Measurements from ENCODE around the gene WDR48. TPM values are rescaled to one million over a fixed set of nuclear protein-coding genes. Genes with fewer than 3 reads are reported as not detected.

WDR48 gene
- 27.7 TPM for total RNA-seq
- 10 to 100 TPM; 29.3 to 39.4 (median 33.6) TPM for polyA plus RNA-seq (ENCODE audit: insufficient read depth in 1 of 8, insufficient read length in 8 of 8, low replicate concordance in 1 of 8)
- long read RNA-seq, donor 1, partial matches to known transcripts: 0 of 2 reads
- long read RNA-seq, donor 1, other reads (novel, unspliced or antisense): 0 of 2 reads
- long read RNA-seq, donor 2: 0 reads
- long read RNA-seq, donor 3, partial matches to known transcripts: 0 of 4 reads
- long read RNA-seq, donor 3, other reads (novel, unspliced or antisense): 0 of 4 reads
- long read RNA-seq, donor 4: 0 reads
- long read RNA-seq, donor 5, transcript WDR48-201 (19 exons, 3,707 nt): major isoform, 8 of 42 reads
- long read RNA-seq, donor 5, partial matches to known transcripts: 34 of 42 reads
- long read RNA-seq, donor 5, other reads (novel, unspliced or antisense): 0 of 42 reads
- long read RNA-seq, donor 6, transcript WDR48-201 (19 exons, 3,707 nt): major isoform, 7 of 7 reads
- long read RNA-seq, donor 6, partial matches to known transcripts: 0 of 7 reads
- long read RNA-seq, donor 6, other reads (novel, unspliced or antisense): 0 of 7 reads
- long read RNA-seq, donor 7, partial matches to known transcripts: 0 of 1 reads
- long read RNA-seq, donor 7, other reads (novel, unspliced or antisense): 0 of 1 reads
- long read RNA-seq, donor 8, partial matches to known transcripts: 0 of 2 reads
- long read RNA-seq, donor 8, other reads (novel, unspliced or antisense): 0 of 2 reads
- long read RNA-seq, donor 9, partial matches to known transcripts: 0 of 2 reads
- long read RNA-seq, donor 9, other reads (novel, unspliced or antisense): 0 of 2 reads
- long read RNA-seq, donor 10, partial matches to known transcripts: 0 of 4 reads
- long read RNA-seq, donor 10, other reads (novel, unspliced or antisense): 0 of 4 reads
- long read RNA-seq, donor 11, partial matches to known transcripts: 0 of 2 reads
- long read RNA-seq, donor 11, other reads (novel, unspliced or antisense): 0 of 2 reads

- peak within 1 kb of the TSS; percentile 87 for H3K27ac ChIP-seq (ENCODE audit: low read length)
- H3K4me1 ChIP-seq (ENCODE audit: control insufficient read depth, insufficient read depth, low read length): peaks cover 4% of the 10 kb centered on the region
- no peaks in the 10 kb centered on the region for H3K27me3 ChIP-seq (ENCODE audit: control insufficient read depth, insufficient read depth, low read length)
- H3K36me3 ChIP-seq (ENCODE audit: control insufficient read depth, insufficient read depth, low read length): no peaks in the 10 kb centered on the region
- H3K4me3 ChIP-seq (ENCODE audit: low read length): peak within 1 kb of the TSS; percentile 68
- H3K9me3 ChIP-seq (replicated peaks; ENCODE audit: control insufficient read depth, low read depth, low read length): no peaks in the 10 kb centered on the region
- under 1% methylated on average over 42 of the region's 68 CpGs for WGBS (ENCODE audit: insufficient coverage)
- DNase-seq: peak; percentile 98
These were observed at the start of gene WDR48, which contains the start of gene SCN11A for GRCh38 chr3:39051649-39052561. TSS of gene WDR48 (plus strand) at chr3:39052016. CDS start at chr3:39052026, 10 bp downstream. TSS of gene SCN11A (minus strand) at chr3:39051944. CDS start at chr3:38950362, 101,582 bp downstream.

- H3K4me3 ChIP-seq (ENCODE audit: low read length): no peak overlapping the region
- H3K27ac ChIP-seq (ENCODE audit: low read length): no peak overlapping the region
- H3K27me3 ChIP-seq (ENCODE audit: control insufficient read depth, insufficient read depth, low read length): no peaks in the 10 kb centered on the region
- no CpG with 5 or more reads among the region's 2 CpGs for WGBS (ENCODE audit: insufficient coverage)
- H3K36me3 ChIP-seq (ENCODE audit: control insufficient read depth, insufficient read depth, low read length): no peaks in the 10 kb centered on the region
- no peaks in the 10 kb centered on the region for H3K4me1 ChIP-seq (ENCODE audit: control insufficient read depth, insufficient read depth, low read length)
- DNase-seq: no peak
- no peaks in the 10 kb centered on the region for H3K9me3 ChIP-seq (replicated peaks; ENCODE audit: control insufficient read depth, low read depth, low read length)
These were observed 46.5 kb upstream of the WDR48 start for GRCh38 chr3:39005295-39005694.

GRCh38 chr3:39011191-39011736 lies 40.6 kb upstream of the WDR48 start:
- Histone ChIP-seq H3K27me3 (ENCODE audit: control insufficient read depth, insufficient read depth, low read length) (no peaks in the 10 kb centered on the region), H3K4me3 (ENCODE audit: low read length) (no peak overlapping the region), H3K4me1 (ENCODE audit: control insufficient read depth, insufficient read depth, low read length) (no peaks in the 10 kb centered on the region), H3K9me3 (replicated peaks; ENCODE audit: control insufficient read depth, low read depth, low read length) (no peaks in the 10 kb centered on the region), H3K27ac (ENCODE audit: low read length) (no peak overlapping the region), H3K36me3 (ENCODE audit: control insufficient read depth, insufficient read depth, low read length) (no peaks in the 10 kb centered on the region)
- WGBS (ENCODE audit: insufficient coverage): 29% methylated on average over 1 of the region's 2 CpGs
- DNase-seq: peak; percentile 5

GRCh38 chr3:39013289-39013688 lies 38.5 kb upstream of the WDR48 start:
- Histone ChIP-seq H3K4me1 (ENCODE audit: control insufficient read depth, insufficient read depth, low read length) (no peaks in the 10 kb centered on the region), H3K9me3 (replicated peaks; ENCODE audit: control insufficient read depth, low read depth, low read length) (no peaks in the 10 kb centered on the region), H3K27me3 (ENCODE audit: control insufficient read depth, insufficient read depth, low read length) (no peaks in the 10 kb centered on the region), H3K4me3 (ENCODE audit: low read length) (no peak overlapping the region), H3K36me3 (ENCODE audit: control insufficient read depth, insufficient read depth, low read length) (no peaks in the 10 kb centered on the region), H3K27ac (ENCODE audit: low read length) (no peak overlapping the region)
- 7% methylated on average over 2 of the region's 2 CpGs for WGBS (ENCODE audit: insufficient coverage)
- DNase-seq: peak; percentile 37

GRCh38 chr3:39013921-39014509 lies 37.8 kb upstream of the WDR48 start:
- Histone ChIP-seq H3K27ac (ENCODE audit: low read length) (no peak overlapping the region), H3K36me3 (ENCODE audit: control insufficient read depth, insufficient read depth, low read length) (no peaks in the 10 kb centered on the region), H3K27me3 (ENCODE audit: control insufficient read depth, insufficient read depth, low read length) (no peaks in the 10 kb centered on the region), H3K4me3 (ENCODE audit: low read length) (no peak overlapping the region), H3K9me3 (replicated peaks; ENCODE audit: control insufficient read depth, low read depth, low read length) (no peaks in the 10 kb centered on the region), H3K4me1 (ENCODE audit: control insufficient read depth, insufficient read depth, low read length) (no peaks in the 10 kb centered on the region)
- WGBS (ENCODE audit: insufficient coverage): 80% methylated on average over 1 of the region's 4 CpGs
- DNase-seq: no peak

- H3K9me3 ChIP-seq (replicated peaks; ENCODE audit: control insufficient read depth, low read depth, low read length): no peaks in the 10 kb centered on the region
- no peak for DNase-seq
- no CpG with 5 or more reads among the region's 3 CpGs for WGBS (ENCODE audit: insufficient coverage)
- H3K4me3 ChIP-seq (ENCODE audit: low read length): no peak overlapping the region
- H3K4me1 ChIP-seq (ENCODE audit: control insufficient read depth, insufficient read depth, low read length): no peaks in the 10 kb centered on the region
- H3K27ac ChIP-seq (ENCODE audit: low read length): no peak overlapping the region
- no peaks in the 10 kb centered on the region for H3K36me3 ChIP-seq (ENCODE audit: control insufficient read depth, insufficient read depth, low read length)
- no peaks in the 10 kb centered on the region for H3K27me3 ChIP-seq (ENCODE audit: control insufficient read depth, insufficient read depth, low read length)
These were observed 36.4 kb upstream of the WDR48 start for GRCh38 chr3:39015418-39015817.

GRCh38 chr3:39019299-39019698 lies 32.5 kb upstream of the WDR48 start:
- Histone ChIP-seq H3K27me3 (ENCODE audit: control insufficient read depth, insufficient read depth, low read length) (no peaks in the 10 kb centered on the region), H3K4me1 (ENCODE audit: control insufficient read depth, insufficient read depth, low read length) (no peaks in the 10 kb centered on the region), H3K36me3 (ENCODE audit: control insufficient read depth, insufficient read depth, low read length) (no peaks in the 10 kb centered on the region), H3K4me3 (ENCODE audit: low read length) (no peak overlapping the region), H3K27ac (ENCODE audit: low read length) (no peak overlapping the region), H3K9me3 (replicated peaks; ENCODE audit: control insufficient read depth, low read depth, low read length) (no peaks in the 10 kb centered on the region)
- WGBS (ENCODE audit: insufficient coverage): no CpG with 5 or more reads among the region's 2 CpGs
- DNase-seq: no peak

- WGBS (ENCODE audit: insufficient coverage): 100% methylated on average over 1 of the region's 1 CpG
- H3K27ac ChIP-seq (ENCODE audit: low read length): no peak overlapping the region
- no peak overlapping the region for H3K4me3 ChIP-seq (ENCODE audit: low read length)
- no peaks in the 10 kb centered on the region for H3K9me3 ChIP-seq (replicated peaks; ENCODE audit: control insufficient read depth, low read depth, low read length)
- H3K27me3 ChIP-seq (ENCODE audit: control insufficient read depth, insufficient read depth, low read length): no peaks in the 10 kb centered on the region
- H3K36me3 ChIP-seq (ENCODE audit: control insufficient read depth, insufficient read depth, low read length): no peaks in the 10 kb centered on the region
- H3K4me1 ChIP-seq (ENCODE audit: control insufficient read depth, insufficient read depth, low read length): no peaks in the 10 kb centered on the region
- DNase-seq: no peak
These were observed 30.8 kb upstream of the WDR48 start for GRCh38 chr3:39021029-39021428.
